GM23248 (cell line): ENCODE results near the gene NUP107.

Source experiments
- EZH2 ChIP-seq: fragments of 200-600 bp; sonication (generic); IDR thresholded peaks from 2 replicates; pipeline ENCODE4 v1.6.1; 2018; ENCODE audit warnings: antibody characterized with exemption, mild to moderate bottlenecking; ENCODE audit not compliant: insufficient read depth, poor library complexity, severe bottlenecking
- EZH2phosphoT487 ChIP-seq: fragments of 200-600 bp; sonication (generic); IDR thresholded peaks from 2 replicates; pipeline ENCODE4 v1.6.1; 2018; ENCODE audit warnings: antibody characterized with exemption, moderate library complexity, mild to moderate bottlenecking, low read depth; ENCODE audit not compliant: insufficient read depth

DNA sequence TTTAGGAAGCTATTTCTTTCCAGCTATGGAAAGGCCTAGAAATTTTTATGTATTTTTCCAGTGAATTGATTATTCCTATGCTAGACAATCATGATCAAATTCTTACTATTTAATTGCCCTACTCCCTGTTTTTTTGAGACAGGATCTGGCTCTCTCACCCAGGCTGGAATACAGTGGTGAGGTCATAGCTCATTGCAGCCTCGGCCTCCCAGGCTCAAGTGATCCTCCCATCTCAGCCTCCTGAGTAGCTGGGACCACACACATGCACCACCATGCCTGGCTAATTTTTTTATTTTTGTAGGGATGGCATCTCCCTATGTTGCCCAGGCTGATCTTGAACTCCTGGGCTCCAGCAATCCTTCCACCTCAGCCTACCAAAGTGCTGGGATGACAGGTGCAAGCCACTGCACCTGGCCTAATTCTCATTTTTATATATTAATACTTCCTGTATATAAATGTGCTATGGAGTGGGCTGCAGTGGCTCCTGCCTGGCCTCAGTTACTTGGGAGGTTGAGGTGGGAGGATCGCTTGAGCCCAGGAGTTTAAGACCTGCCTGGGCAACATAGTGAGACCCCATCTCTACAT is 105.2 kb downstream of the NUP107 start:
- no peak for TF ChIP-seq EZH2phosphoT487
- no peak for TF ChIP-seq EZH2
